GM19240 (cell line): ENCODE data around the gene MYRF.
A peak's percentile ranks its signal among the peaks of the same experiment; 100 is the strongest.

Source experiments
- DNase-seq: peaks from one replicate; pipeline ENCODE4 v3.0.0; 2011; ENCODE audit warnings: low spot score; ENCODE audit not compliant: insufficient read length

The MYRF gene

DNA sequence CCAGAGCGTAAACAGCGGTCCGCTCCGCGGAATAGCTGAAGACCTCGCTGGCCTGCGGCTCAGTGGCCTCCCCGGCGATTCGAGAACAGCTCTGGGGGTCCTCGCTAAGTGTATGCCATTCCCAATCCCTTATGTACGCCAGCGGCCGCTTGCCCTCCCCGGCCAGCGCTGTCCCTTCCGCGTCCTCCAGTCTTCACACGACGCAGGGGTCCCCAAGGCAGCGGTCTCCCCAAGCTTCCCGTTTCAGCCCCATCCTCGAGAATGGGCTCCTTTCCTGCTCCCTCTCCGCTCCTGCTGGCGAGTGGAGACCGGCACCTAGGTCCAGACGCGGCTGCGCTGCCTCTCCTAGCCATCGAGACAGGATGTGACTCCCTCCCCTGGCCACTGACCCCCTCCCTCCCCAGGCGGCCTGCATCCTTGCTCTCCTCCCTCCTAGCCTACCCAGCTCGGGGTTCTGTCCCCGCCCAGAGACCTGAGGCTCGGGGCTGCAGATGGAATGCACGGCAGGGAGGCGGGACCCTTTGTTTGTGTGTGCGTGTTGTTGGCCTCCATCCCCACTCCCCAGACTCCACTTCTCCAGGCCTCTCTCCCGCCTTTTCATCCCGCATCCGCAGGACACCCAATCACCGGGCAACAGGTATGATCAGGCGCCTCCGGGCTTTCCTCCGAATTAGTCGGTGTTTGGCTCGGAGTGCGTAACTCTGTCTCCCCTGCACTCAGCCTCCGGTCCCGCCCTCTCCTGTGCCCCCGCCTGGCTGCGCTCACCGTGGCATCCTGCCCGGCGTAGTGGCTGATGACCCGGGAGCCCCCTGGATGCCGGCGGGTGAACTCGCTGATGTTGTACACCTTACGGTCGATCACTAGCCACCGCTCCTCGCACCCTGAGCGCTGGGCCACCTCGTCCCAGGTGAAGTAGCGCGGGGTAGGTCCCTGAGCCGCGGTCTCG, 63.6 kb downstream of the MYRF start:
- no peak for DNase-seq

- DNase-seq, result no peak
Observed at GRCh38 chr11:61816736-61817455, 64.5 kb downstream of the MYRF start, which contains the start of gene FADS1. Gene FADS1 (minus strand): TSS chr11:61817003. CDS start chr11:61816929, 74 bp downstream.

- no peak for DNase-seq
Observed at GRCh38 chr11:61817471-61818202, 65.2 kb downstream of the MYRF start.

DNA sequence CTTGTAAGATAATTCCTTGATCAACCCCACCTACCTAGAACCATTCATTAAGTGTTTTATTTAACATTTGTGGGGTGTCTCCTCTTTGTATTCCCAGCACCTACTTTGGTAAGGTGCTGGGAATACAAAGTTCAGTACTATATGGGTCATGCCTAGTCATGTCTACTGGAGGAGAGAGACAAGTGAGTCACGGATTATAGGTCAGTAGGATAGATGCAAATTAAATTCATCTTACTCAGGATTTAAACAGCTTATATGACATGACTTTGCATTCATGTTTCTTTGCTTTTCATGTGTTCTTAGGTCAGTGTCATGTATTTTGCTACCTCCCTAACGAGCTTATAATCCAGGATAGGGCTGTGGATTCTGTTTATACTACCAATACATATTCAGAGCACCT, 67.7 kb downstream of the MYRF start:
- no peak for DNase-seq

- DNase-seq, result no peak
Observed at GRCh38 chr11:61826930-61827570, 74.6 kb downstream of the MYRF start.

GRCh38 chr11:61827571-61828378, 75.3 kb downstream of the MYRF start, which contains the start of gene FADS2:
Gene FADS2 (plus strand): TSS chr11:61828300. CDS start chr11:61828391, 91 bp downstream.
- no peak for DNase-seq

DNA sequence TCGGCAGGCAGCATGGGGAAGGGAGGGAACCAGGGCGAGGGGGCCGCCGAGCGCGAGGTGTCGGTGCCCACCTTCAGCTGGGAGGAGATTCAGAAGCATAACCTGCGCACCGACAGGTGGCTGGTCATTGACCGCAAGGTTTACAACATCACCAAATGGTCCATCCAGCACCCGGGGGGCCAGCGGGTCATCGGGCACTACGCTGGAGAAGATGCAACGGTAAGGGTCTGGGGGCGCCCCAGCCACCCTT, 75.9 kb downstream of the MYRF start:
- no peak for DNase-seq

DNA sequence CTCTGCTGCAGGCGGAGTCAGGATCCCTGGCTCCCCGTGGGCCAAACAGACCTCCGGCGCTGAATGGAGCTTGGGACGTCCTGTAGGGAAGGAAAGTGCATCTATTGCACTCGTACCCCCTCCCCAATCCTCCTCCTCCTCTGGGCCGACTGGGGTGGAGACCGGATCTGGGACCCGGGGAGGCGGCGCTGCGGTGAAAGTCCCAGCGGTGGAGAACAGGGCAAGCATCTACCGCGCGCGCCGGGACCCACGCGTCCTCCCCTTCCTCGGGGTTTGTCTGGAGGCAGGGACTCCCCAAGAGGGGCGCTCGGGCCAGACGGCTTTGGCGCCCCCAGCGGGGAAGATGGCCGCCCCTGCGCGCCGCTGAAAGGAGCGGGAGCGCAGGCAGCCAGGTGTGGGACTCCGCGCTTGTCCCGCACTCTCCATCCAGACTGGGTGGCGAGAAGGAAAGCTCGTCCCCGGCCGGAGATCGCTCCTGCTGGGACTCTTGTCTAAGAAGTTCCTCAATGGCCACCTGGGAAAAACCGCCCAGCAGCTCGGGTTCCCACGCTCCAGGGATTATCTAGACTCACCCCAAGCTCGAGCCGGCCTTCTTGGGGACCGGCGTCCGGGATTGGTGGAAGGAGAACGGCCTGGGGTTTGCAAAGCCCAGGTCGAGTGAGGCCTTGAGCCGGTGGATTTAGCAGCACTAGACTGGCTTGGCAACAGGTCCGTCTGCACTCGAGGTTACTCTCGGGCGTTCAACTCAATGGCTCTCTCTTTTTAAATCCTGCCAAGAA, 76.4 kb downstream of the MYRF start:
- no peak for DNase-seq

GRCh38 chr11:61829806-61830205, 77.4 kb downstream of the MYRF start:
- no peak for DNase-seq

DNA sequence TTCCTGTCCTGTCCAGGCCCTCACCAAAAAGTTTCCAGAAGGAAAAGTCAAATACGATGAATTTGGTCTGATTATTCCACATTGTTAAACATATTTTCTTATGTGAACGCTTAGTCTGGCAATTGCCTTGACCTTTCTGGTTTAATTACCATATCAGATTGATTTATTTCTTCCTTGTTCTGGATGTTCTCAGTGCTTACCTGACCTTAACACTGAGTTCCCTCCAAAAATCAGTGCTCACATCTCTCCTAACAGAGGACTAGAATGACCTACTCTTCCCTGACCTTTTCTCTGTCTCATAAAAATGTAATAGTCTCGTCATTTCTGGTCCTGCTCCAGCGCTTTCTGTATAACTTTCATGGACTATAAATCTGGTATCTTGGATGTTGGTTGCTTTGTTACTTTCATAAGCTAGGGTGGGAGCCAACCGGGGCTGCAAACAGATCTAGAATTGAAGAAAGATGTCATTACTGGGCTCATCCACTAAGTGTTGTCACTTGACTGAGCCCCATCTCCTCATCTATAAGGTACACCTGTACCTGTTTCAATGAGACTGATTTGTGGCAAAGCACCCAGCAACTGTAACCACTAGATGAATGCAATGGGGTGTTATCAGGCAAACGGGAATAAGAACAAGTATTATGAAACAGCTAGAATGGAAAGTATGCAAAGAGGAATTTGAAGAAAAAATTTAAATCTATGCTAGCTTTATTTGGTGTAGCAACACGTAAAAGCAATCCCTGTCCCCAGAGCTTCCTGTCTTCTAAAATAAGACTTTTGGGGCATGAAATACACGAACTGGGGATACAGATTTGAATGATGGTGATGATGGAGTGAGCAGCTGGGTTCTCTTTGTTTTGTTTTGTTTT, 78.0 kb downstream of the MYRF start:
- DNase-seq, result no peak

DNA sequence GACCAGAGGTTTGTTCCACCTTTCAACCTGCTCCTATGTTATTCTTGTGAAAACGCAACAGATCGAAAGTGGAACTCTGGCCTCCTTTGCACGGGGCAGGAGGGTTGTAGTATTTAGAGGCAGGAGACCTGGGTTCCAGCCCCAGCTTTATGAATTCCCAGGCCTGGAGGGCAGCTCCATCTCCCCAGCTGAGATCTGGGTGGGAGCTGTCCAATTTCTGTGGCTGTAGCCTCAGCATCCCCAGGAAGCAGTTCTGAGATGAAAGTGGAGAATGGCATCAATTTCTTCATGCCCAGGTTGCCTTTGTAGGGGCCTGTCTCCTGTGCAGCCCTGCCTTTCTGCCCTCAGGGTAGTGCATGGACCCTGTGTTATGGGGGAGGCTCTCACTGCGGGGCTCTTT, 79.8 kb downstream of the MYRF start:
- no peak for DNase-seq

DNA sequence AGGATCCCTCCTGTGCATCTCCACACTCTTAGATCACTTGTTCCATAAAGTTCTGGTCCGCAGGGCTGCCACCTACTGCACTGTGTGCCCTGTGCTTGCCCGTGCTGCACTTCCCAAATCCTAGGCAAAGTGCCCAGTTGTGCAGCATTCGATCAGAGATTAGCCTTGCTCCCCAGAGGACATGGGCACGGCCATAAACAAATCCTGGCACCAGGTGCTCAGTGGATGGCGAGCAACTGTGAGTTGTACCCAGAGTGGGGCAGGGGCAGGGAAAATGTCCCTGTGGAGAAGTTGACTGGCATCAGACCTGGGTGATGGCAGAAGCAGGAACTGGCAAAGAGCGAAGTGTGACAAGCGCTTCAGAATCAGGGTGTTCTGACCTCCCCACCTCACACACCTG, 80.3 kb downstream of the MYRF start:
- DNase-seq, result no peak

GRCh38 chr11:61833471-61833870, 81.0 kb downstream of the MYRF start:
- DNase-seq, result no peak

DNA sequence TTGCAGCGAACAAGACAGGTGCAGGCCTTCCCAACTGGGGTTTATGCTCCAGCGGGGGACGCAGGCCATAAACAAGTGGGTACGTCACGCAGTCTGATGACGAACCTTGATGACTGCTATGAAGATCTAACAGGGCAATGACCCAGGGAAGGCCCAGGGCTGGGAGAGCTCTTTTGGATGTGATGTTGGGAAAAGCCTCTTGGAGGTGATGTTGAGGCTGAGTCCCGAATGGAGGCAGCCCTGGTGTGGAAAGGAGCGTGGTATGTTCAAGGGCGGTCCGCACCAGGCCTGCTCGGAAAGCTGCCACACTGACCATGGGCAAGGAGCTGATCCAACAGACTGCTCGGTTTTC, 81.5 kb downstream of the MYRF start:
- no peak for DNase-seq

DNA sequence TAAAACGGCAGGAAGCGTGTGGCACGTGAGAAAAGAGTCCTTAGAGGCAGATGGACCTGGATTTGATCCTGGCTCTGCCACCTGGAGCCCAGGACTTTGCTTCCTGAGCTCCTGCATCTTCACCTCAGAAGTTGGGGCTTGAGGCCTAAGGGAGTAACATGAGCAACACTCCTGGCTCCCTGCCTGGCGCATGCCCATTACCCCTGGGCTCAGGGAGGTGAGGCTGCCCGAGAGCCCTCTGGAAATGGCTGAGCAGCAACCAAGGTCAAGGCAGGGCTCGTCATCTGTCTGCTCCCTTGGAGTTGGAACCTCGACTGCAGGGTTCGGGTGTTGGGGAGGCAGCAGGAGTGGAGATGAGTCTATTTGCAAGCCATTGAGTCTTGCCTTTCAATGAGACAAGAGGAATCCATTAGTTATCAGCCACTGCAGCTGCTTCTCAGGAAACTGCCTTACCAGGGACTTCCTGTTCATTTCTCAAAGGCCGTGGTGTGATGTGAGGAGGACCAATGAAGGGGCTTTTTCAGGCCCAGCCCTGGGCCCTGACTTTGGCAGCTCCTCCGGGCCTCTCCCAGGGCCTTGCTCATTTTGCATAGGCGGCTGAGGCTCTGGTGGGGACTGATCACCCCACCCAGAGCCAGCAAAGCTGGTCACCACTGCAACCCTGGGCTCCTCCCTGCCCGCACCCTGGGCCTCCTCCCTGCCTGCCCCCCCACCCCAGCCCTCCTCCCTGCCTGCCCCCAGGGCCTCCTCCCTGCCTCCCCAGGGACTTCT, 82.0 kb downstream of the MYRF start:
- DNase-seq, result peak; percentile 77

DNA sequence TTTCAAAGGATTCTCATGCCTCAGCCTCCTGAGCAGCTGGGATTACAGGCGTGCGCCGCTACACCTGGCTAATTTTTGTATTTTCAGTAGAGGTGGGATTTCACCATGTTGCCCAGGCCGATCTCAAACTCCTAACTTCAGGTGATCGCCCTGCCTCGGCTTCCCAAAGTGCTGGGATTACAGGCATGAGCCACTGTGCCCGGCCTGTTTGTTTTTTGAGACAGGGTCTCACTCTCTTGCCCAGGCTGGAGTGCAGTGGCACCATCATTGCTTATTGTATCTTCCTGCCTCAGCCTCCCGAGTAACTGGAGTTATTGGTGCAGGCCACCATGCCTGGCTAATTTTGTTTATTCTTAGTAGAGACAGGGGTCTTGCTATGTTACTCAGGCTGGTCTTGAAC, 83.8 kb downstream of the MYRF start:
- DNase-seq, result no peak

- DNase-seq, result no peak
Observed at GRCh38 chr11:61837411-61838005, 85.1 kb downstream of the MYRF start.
